GM23338 (cell line): ENCODE data around the gene GGN. TPM values are rescaled to one million over a fixed set of nuclear protein-coding genes. Genes with fewer than 3 reads are reported as not detected.

Experiments
- ATAC-seq: fragments of 200-7000 bp; cut with Tn5 transposase; 3 replicates; pipeline ENCODE4 v1.9.1; 2020
- DNase-seq: peaks from one replicate; pipeline ENCODE4 v3.0.0-alpha.2; 2015; ENCODE audit warnings: low spot score
- H2AFZ ChIP-seq: fragments of 200-600 bp; sonication (generic); 2 replicates; pipeline ENCODE4 v1.8.0; 2016; ENCODE audit warnings: antibody characterized with exemption, mild to moderate bottlenecking, moderate library complexity
- H3F3A ChIP-seq: fragments of 200-600 bp; sonication (generic); replicated peaks from 2 replicates; pipeline ENCODE4 v1.8.0; 2017; ENCODE audit warnings: antibody characterized with exemption, mixed run types, low read depth
- H3K27ac ChIP-seq: fragments of 200-600 bp; sonication (generic); 2 replicates; pipeline ENCODE4 v1.6.1; 2016; ENCODE audit warnings: low read depth
- H3K27me3 ChIP-seq: fragments of 200-600 bp; sonication (generic); 2 replicates; pipeline ENCODE4 v1.8.0; 2016; ENCODE audit warnings: mild to moderate bottlenecking, mixed run types, moderate library complexity; ENCODE audit not compliant: insufficient read depth
- H3K36me3 ChIP-seq: fragments of 200-600 bp; sonication (generic); 2 replicates; pipeline ENCODE4 v1.8.0; 2016; ENCODE audit warnings: mild to moderate bottlenecking; ENCODE audit not compliant: insufficient read depth
- H3K4me1 ChIP-seq: fragments of 200-600 bp; sonication (generic); 2 replicates; pipeline ENCODE4 v1.8.0; 2016; ENCODE audit warnings: mild to moderate bottlenecking, moderate library complexity; ENCODE audit not compliant: insufficient read depth
- H3K4me2 ChIP-seq: fragments of 200-600 bp; sonication (generic); 2 replicates; pipeline ENCODE4 v1.7.1; 2017; ENCODE audit warnings: mixed run types
- H3K4me3 ChIP-seq: fragments of 200-600 bp; sonication (generic); 2 replicates; pipeline ENCODE4 v1.6.1; 2016; ENCODE audit warnings: mixed run types
- H3K79me2 ChIP-seq: fragments of 200-600 bp; sonication (generic); replicated peaks from 2 replicates; pipeline ENCODE4 v1.8.0; 2017; ENCODE audit warnings: mild to moderate bottlenecking; ENCODE audit not compliant: insufficient read depth
- H3K9me2 ChIP-seq: fragments of 200-600 bp; sonication (generic); 2 replicates; pipeline ENCODE4 v1.8.0; 2017; ENCODE audit not compliant: insufficient read depth
- H4K20me1 ChIP-seq: fragments of 200-600 bp; sonication (generic); replicated peaks from 2 replicates; pipeline ENCODE4 v1.8.0; 2017; ENCODE audit warnings: mild to moderate bottlenecking; ENCODE audit not compliant: insufficient read depth
- H3K27ac Mint-ChIP-seq: 2 replicates; pipeline ENCODE4 v1.8.0; 2020; ENCODE audit warnings: inconsistent platforms, mild to moderate bottlenecking, moderate library complexity, mixed read lengths
- H3K27me3 Mint-ChIP-seq: 3 replicates; pipeline ENCODE4 v1.8.0; 2022; ENCODE audit warnings: low read depth, mild to moderate bottlenecking, moderate library complexity, mixed read lengths, inconsistent platforms; ENCODE audit not compliant: insufficient read depth, poor library complexity
- H3K36me3 Mint-ChIP-seq: 3 replicates; pipeline ENCODE4 v1.8.0; 2021; ENCODE audit warnings: low read depth, mild to moderate bottlenecking, inconsistent platforms, moderate library complexity, mixed read lengths
- H3K4me1 Mint-ChIP-seq: 3 replicates; pipeline ENCODE4 v1.8.0; 2020; ENCODE audit warnings: mild to moderate bottlenecking, inconsistent platforms, mixed read lengths
- H3K4me3 Mint-ChIP-seq: 3 replicates; pipeline ENCODE4 v1.8.0; 2021; ENCODE audit warnings: moderate library complexity, mild to moderate bottlenecking, inconsistent platforms, mixed read lengths
- H3K9me3 Mint-ChIP-seq: 3 replicates; pipeline ENCODE4 v1.8.0; 2020; ENCODE audit warnings: moderate library complexity, mild to moderate bottlenecking, inconsistent platforms, mixed read lengths
- CREB1 ChIP-seq: fragments of 250-450 bp; sonication (Bioruptor Pico); IDR thresholded peaks from 2 replicates; pipeline ENCODE4 v1.5.0; 2020; ENCODE audit warnings: low read depth, mild to moderate bottlenecking, moderate library complexity
- EZH2 ChIP-seq: fragments of 200-600 bp; sonication (generic); IDR thresholded peaks from one replicate; pipeline ENCODE4 v1.8.0; 2017; ENCODE audit warnings: antibody characterized with exemption, mild to moderate bottlenecking, low read depth; ENCODE audit not compliant: unreplicated experiment
- EZH2phosphoT487 ChIP-seq: fragments of 200-600 bp; sonication (generic); IDR thresholded peaks from one replicate; pipeline ENCODE4 v1.8.1; 2018; ENCODE audit warnings: antibody characterized with exemption; ENCODE audit not compliant: unreplicated experiment
- JUNB ChIP-seq: IDR thresholded peaks from one replicate; pipeline ENCODE4 v1.6.1; 2016; ENCODE audit warnings: antibody characterized with exemption; ENCODE audit not compliant: unreplicated experiment
- NANOG ChIP-seq: IDR thresholded peaks from 2 replicates; pipeline ENCODE4 v1.6.1; 2016; ENCODE audit warnings: antibody characterized with exemption, borderline replicate concordance
- POLR2AphosphoS5 ChIP-seq: IDR thresholded peaks from 2 replicates; pipeline ENCODE4 v1.6.1; 2016; ENCODE audit warnings: antibody characterized with exemption, low read depth
- STAT1 ChIP-seq: IDR thresholded peaks from one replicate; pipeline ENCODE4 v1.6.1; 2016; ENCODE audit warnings: antibody characterized with exemption; ENCODE audit not compliant: unreplicated experiment
- ZNF114 ChIP-seq: fragments of 250-450 bp; sonication (Bioruptor Pico); IDR thresholded peaks from 2 replicates; pipeline ENCODE4 v1.5.0; 2020; ENCODE audit warnings: mild to moderate bottlenecking, moderate library complexity
- ZNF331 ChIP-seq: fragments of 250-450 bp; sonication (Bioruptor Pico); IDR thresholded peaks from 2 replicates; pipeline ENCODE4 v1.5.0; 2020; ENCODE audit warnings: low read depth, mild to moderate bottlenecking, moderate library complexity
- polyA plus RNA-seq: library from polyadenylated mRNA; unstranded; fragments of >200 nt; fragmentation: Nextera tagmentation; extraction: Ambion mirVana; gene quantifications from 2 replicates; pipeline ENCODE4 v1.2.1, GENCODE V29; 2016
- total RNA-seq: library from RNA; depleted of rRNA; stranded (reverse); fragments of >200 nt; shearing (Covaris generic); gene quantifications from 2 replicates; pipeline ENCODE4 v1.2.3, GENCODE V29; 2014
- TF ChIP-seq, protein P1 (sequence below): IDR thresholded peaks from one replicate; pipeline ENCODE4 v1.6.1; 2018; ENCODE audit warnings: antibody characterized with exemption; ENCODE audit not compliant: unreplicated experiment
- TF ChIP-seq, protein P2 (sequence below), 2 experiments: fragments of 200-600 bp in 1 of 2; sonication (generic) in 1 of 2; conservative IDR thresholded peaks; 2 replicates each; pipeline versions ENCODE4 v1.5.1 to v1.6.1; 2016 to 2017; ENCODE audit warnings: antibody characterized with exemption in 2 of 2, low read depth in 2 of 2, mild to moderate bottlenecking in 2 of 2, moderate library complexity in 1 of 2
- TF ChIP-seq, protein P3 (sequence below): IDR thresholded peaks from 2 replicates; pipeline ENCODE4 v1.6.1; 2016; ENCODE audit warnings: antibody characterized with exemption
- TF ChIP-seq, protein P4 (sequence below): fragments of 250-450 bp; sonication (Bioruptor Pico); IDR thresholded peaks from 2 replicates; pipeline ENCODE4 v1.5.0; 2020; ENCODE audit warnings: mild to moderate bottlenecking, moderate library complexity

GGN gene
- total and polyA plus RNA-seq, 2 experiments from 2014 or later = 0.14 to 1.5 TPM

DNA sequence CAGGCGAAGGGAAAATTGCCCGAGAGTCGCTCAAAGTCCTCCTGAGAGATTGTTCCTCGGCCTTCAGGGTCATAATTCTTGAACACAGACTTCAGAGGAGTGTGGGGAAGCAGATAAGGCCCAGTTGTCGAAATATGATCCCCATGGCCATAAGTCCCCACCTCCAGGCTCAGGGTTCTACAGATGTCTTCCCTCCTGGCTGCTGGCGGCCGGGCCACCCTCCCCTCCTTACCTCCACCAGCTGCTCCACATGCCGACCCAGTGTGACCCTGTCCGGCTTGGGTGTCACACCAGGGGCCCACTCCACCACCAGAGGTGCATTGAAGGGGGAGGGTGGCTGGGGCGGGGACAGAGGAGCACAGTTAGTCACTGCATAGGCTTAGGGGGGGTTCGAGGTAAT, 25.1 kb upstream of the GGN start:
- Histone ChIP-seq H3K4me3 (no peak overlapping the region), H3K79me2 (no peaks in the 10 kb centered on the region), H3K9me2 (no peaks in the 10 kb centered on the region), H3K36me3 (no peaks in the 10 kb centered on the region), H3K4me2 (no peak overlapping the region), H3K27me3 (no peaks in the 10 kb centered on the region), H2AFZ (no peak overlapping the region), H4K20me1 (no peaks in the 10 kb centered on the region), H3K27ac (no peak overlapping the region), H3K4me1 (peaks cover 6% of the 10 kb centered on the region; the same call in 1 of the 2 replicates), H3F3A (0 out of 2 replicates have a peak, but pooled peaks cover 5% of the 10 kb centered on the region)
- H3K4me3 Mint-ChIP-seq = no peak overlapping the region
- ATAC-seq (no peak), DNase-seq (no peak)
- TF ChIP-seq JUNB = no peak
- TF ChIP-seq, protein P1, sequence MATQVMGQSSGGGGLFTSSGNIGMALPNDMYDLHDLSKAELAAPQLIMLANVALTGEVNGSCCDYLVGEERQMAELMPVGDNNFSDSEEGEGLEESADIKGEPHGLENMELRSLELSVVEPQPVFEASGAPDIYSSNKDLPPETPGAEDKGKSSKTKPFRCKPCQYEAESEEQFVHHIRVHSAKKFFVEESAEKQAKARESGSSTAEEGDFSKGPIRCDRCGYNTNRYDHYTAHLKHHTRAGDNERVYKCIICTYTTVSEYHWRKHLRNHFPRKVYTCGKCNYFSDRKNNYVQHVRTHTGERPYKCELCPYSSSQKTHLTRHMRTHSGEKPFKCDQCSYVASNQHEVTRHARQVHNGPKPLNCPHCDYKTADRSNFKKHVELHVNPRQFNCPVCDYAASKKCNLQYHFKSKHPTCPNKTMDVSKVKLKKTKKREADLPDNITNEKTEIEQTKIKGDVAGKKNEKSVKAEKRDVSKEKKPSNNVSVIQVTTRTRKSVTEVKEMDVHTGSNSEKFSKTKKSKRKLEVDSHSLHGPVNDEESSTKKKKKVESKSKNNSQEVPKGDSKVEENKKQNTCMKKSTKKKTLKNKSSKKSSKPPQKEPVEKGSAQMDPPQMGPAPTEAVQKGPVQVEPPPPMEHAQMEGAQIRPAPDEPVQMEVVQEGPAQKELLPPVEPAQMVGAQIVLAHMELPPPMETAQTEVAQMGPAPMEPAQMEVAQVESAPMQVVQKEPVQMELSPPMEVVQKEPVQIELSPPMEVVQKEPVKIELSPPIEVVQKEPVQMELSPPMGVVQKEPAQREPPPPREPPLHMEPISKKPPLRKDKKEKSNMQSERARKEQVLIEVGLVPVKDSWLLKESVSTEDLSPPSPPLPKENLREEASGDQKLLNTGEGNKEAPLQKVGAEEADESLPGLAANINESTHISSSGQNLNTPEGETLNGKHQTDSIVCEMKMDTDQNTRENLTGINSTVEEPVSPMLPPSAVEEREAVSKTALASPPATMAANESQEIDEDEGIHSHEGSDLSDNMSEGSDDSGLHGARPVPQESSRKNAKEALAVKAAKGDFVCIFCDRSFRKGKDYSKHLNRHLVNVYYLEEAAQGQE = no peak
- TF ChIP-seq ZNF331 (CRISPR knock-in tag) = no peak
- no peak for TF ChIP-seq NANOG
- TF ChIP-seq, protein P2, sequence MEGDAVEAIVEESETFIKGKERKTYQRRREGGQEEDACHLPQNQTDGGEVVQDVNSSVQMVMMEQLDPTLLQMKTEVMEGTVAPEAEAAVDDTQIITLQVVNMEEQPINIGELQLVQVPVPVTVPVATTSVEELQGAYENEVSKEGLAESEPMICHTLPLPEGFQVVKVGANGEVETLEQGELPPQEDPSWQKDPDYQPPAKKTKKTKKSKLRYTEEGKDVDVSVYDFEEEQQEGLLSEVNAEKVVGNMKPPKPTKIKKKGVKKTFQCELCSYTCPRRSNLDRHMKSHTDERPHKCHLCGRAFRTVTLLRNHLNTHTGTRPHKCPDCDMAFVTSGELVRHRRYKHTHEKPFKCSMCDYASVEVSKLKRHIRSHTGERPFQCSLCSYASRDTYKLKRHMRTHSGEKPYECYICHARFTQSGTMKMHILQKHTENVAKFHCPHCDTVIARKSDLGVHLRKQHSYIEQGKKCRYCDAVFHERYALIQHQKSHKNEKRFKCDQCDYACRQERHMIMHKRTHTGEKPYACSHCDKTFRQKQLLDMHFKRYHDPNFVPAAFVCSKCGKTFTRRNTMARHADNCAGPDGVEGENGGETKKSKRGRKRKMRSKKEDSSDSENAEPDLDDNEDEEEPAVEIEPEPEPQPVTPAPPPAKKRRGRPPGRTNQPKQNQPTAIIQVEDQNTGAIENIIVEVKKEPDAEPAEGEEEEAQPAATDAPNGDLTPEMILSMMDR (conservative IDR thresholded peaks at IDR 0.05; ENCODE audit: low read depth in 2 of 2) = no peak
- TF ChIP-seq, protein P3, sequence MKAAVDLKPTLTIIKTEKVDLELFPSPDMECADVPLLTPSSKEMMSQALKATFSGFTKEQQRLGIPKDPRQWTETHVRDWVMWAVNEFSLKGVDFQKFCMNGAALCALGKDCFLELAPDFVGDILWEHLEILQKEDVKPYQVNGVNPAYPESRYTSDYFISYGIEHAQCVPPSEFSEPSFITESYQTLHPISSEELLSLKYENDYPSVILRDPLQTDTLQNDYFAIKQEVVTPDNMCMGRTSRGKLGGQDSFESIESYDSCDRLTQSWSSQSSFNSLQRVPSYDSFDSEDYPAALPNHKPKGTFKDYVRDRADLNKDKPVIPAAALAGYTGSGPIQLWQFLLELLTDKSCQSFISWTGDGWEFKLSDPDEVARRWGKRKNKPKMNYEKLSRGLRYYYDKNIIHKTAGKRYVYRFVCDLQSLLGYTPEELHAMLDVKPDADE = no peak
- no peak for TF ChIP-seq ZNF114 (CRISPR knock-in tag)
- TF ChIP-seq POLR2AphosphoS5 = no peak
- TF ChIP-seq, protein P4, sequence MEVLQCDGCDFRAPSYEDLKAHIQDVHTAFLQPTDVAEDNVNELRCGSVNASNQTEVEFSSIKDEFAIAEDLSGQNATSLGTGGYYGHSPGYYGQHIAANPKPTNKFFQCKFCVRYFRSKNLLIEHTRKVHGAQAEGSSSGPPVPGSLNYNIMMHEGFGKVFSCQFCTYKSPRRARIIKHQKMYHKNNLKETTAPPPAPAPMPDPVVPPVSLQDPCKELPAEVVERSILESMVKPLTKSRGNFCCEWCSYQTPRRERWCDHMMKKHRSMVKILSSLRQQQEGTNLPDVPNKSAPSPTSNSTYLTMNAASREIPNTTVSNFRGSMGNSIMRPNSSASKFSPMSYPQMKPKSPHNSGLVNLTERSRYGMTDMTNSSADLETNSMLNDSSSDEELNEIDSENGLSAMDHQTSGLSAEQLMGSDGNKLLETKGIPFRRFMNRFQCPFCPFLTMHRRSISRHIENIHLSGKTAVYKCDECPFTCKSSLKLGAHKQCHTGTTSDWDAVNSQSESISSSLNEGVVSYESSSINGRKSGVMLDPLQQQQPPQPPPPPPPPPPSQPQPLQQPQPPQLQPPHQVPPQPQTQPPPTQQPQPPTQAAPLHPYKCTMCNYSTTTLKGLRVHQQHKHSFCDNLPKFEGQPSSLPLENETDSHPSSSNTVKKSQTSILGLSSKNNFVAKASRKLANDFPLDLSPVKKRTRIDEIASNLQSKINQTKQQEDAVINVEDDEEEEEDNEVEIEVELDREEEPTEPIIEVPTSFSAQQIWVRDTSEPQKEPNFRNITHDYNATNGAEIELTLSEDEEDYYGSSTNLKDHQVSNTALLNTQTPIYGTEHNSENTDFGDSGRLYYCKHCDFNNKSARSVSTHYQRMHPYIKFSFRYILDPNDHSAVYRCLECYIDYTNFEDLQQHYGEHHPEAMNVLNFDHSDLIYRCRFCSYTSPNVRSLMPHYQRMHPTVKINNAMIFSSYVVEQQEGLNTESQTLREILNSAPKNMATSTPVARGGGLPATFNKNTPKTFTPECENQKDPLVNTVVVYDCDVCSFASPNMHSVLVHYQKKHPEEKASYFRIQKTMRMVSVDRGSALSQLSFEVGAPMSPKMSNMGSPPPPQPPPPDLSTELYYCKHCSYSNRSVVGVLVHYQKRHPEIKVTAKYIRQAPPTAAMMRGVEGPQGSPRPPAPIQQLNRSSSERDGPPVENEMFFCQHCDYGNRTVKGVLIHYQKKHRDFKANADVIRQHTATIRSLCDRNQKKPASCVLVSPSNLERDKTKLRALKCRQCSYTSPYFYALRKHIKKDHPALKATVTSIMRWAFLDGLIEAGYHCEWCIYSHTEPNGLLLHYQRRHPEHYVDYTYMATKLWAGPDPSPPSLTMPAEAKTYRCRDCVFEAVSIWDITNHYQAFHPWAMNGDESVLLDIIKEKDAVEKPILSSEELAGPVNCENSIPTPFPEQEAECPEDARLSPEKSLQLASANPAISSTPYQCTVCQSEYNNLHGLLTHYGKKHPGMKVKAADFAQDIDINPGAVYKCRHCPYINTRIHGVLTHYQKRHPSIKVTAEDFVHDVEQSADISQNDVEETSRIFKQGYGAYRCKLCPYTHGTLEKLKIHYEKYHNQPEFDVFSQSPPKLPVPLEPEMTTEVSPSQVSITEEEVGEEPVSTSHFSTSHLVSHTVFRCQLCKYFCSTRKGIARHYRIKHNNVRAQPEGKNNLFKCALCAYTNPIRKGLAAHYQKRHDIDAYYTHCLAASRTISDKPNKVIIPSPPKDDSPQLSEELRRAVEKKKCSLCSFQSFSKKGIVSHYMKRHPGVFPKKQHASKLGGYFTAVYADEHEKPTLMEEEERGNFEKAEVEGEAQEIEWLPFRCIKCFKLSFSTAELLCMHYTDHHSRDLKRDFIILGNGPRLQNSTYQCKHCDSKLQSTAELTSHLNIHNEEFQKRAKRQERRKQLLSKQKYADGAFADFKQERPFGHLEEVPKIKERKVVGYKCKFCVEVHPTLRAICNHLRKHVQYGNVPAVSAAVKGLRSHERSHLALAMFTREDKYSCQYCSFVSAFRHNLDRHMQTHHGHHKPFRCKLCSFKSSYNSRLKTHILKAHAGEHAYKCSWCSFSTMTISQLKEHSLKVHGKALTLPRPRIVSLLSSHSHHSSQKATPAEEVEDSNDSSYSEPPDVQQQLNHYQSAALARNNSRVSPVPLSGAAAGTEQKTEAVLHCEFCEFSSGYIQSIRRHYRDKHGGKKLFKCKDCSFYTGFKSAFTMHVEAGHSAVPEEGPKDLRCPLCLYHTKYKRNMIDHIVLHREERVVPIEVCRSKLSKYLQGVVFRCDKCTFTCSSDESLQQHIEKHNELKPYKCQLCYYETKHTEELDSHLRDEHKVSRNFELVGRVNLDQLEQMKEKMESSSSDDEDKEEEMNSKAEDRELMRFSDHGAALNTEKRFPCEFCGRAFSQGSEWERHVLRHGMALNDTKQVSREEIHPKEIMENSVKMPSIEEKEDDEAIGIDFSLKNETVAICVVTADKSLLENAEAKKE (CRISPR knock-in tag) = no peak
- no peak for TF ChIP-seq EZH2phosphoT487
- TF ChIP-seq EZH2 = no peak
- TF ChIP-seq CREB1 (CRISPR knock-in tag) = no peak
- no peak for TF ChIP-seq STAT1
- peaks cover 3% of the 10 kb centered on the region; the same call in 1 of the 3 replicates for H3K36me3 Mint-ChIP-seq
- no peak overlapping the region for H3K27ac Mint-ChIP-seq
- H3K4me1 Mint-ChIP-seq = peaks cover 8% of the 10 kb centered on the region
- H3K9me3 Mint-ChIP-seq = no peaks in the 10 kb centered on the region
- peaks cover 10% of the 10 kb centered on the region for H3K27me3 Mint-ChIP-seq
